ENCODE results near the gene NOS1. TPM values are rescaled to one million over a fixed set of nuclear protein-coding genes. Genes with fewer than 3 reads are reported as not detected.
"Not testable (repeated sequence)": the region's sequence is repeated elsewhere in the genome, so short reads cannot be mapped to it uniquely, and the experiment has no call there.

Gene NOS1
- total RNA-seq, 1 experiment from 2014 or later, result 131 TPM

DNA sequence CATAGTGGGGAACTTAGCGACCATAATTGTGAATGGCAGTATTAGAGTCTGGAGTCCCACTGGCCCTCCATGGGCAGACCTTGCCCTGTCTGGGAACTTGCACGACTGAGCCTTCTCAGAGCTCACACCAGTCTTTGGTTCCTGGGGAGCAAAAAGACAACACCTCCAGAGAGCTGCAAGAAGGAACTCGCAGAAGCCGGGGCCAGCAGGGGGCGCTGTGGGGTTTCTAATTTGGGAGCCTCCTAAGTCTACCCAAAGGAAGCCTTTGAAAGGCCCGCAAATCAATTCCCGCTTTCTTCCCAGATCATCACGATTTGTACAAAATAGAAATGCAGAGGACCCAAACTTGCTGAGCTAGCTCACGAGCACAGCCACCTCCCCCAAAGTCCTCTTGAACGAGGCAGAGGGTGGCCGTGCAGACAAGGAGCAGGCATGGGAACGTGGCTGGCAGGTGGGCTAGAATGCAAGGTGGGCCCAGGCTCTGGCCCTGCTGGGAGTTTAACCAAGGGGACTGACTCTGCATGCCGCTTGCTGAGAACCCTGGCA, 124.9 kb downstream of the NOS1 start:
- Histone ChIP-seq H3K27me3 (no peaks in the 10 kb centered on the region), H3K27ac (no peak overlapping the region), H3K4me1 (no peaks in the 10 kb centered on the region), H3K9me3 (replicated peaks) (no peaks in the 10 kb centered on the region), H3K4me3 (no peak overlapping the region), H3K36me3 (peaks cover 9% of the 10 kb centered on the region; the same call in 1 of the 2 replicates)
- DNase-seq, result peak; percentile 77 to 79

DNA sequence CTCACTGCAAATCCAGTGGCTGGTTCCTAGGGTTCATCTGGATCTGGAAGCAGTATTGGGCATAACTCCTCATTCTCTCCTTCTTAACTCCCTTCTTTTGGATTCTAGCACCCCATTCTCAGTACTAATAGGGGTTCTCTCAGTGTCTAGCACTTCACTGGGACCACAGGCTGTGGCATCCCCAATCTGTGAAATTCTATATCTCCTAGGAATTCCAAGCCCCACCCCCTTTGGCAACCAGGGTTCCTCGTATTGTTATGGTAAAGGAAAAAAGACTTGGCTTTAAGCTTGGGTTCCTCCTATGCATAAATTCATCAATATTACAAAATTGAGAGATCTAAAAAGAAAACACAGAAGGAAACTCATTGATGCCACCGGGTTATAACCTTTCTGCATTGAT, 126.2 kb downstream of the NOS1 start:
- Histone ChIP-seq H3K4me3 (no peak overlapping the region), H3K36me3 (peaks cover 12% of the 10 kb centered on the region; the same call in 1 of the 2 replicates), H3K27ac (no peak overlapping the region), H3K9me3 (replicated peaks) (no peaks in the 10 kb centered on the region), H3K27me3 (no peaks in the 10 kb centered on the region), H3K4me1 (no peaks in the 10 kb centered on the region)
- no peak for DNase-seq

DNA sequence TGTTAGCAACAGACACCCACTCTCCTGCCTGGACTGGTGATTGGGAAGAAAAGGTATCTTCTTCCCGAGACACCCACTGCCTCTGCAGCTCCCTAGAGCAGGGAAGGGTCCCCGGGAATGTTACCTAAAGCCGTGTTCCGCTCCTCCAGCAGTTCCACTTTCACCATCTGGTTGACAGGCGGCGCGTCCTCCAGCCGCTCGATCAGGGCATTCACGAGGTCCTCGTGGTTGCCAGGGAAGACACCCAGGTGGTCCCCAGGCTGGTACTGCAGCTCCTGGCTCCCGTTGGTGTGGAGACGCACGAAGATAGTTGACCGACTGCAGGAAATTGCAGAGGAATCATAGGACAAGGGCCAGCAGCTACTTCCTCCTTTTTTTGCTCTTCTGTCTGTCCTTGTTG, 127.0 kb downstream of the NOS1 start:
- Histone ChIP-seq H3K9me3 (replicated peaks) (no peaks in the 10 kb centered on the region), H3K27me3 (no peaks in the 10 kb centered on the region), H3K36me3 (peaks cover 14% of the 10 kb centered on the region; the same call in 1 of the 2 replicates), H3K4me3 (no peak overlapping the region), H3K4me1 (no peaks in the 10 kb centered on the region), H3K27ac (no peak overlapping the region)
- no peak for DNase-seq

GRCh38 chr12:117231750-117232149, 129.7 kb downstream of the NOS1 start:
- Histone ChIP-seq H3K9me3 (replicated peaks) (no peaks in the 10 kb centered on the region), H3K4me1 (no peaks in the 10 kb centered on the region)
- no peak for DNase-seq

DNA sequence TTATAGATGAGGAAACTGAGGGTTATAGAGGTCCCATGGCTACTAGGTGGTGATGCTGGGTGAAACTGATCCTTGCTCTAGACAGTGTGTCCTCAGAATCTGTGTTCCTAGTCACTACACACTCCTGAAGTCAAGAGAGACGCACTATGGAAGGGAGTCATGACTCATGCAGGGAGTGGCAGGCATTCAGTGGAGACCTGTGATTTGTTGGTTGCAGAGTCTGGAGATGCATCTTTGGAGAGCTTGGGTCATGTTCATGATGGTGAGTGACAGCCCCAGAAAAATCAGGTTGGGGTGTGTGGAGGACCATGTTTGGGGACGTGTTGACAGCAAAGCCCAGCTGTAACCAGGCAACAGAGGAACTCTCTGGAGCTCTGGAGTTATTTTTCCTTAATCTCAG, 133.2 kb downstream of the NOS1 start:
- no peak overlapping the region for H3K27ac ChIP-seq
- H3K4me3 ChIP-seq, result no peak overlapping the region
- no peak for DNase-seq
- peaks cover 42% of the 10 kb centered on the region for H3K36me3 ChIP-seq
- no peaks in the 10 kb centered on the region for H3K9me3 ChIP-seq (replicated peaks)
- H3K27me3 ChIP-seq, result no peaks in the 10 kb centered on the region
- no peaks in the 10 kb centered on the region for H3K4me1 ChIP-seq

More at GRCh38 chr12:117231750-117232149, 129.7 kb downstream of the NOS1 start:
- H3K4me3 ChIP-seq, result no peak overlapping the region
- peaks cover 21% of the 10 kb centered on the region; the same call in 1 of the 2 replicates for H3K36me3 ChIP-seq
- H3K27me3 ChIP-seq, result no peaks in the 10 kb centered on the region
- H3K27ac ChIP-seq, result no peak overlapping the region

GRCh38 chr12:117227000-117227653, 134.3 kb downstream of the NOS1 start:
- H3K36me3 ChIP-seq, result peaks cover 42% of the 10 kb centered on the region
- H3K4me3 ChIP-seq, result no peak overlapping the region
- no peaks in the 10 kb centered on the region for H3K9me3 ChIP-seq (replicated peaks)
- no peak overlapping the region for H3K27ac ChIP-seq
- no peak for DNase-seq
- H3K27me3 ChIP-seq, result no peaks in the 10 kb centered on the region
- H3K4me1 ChIP-seq, result no peaks in the 10 kb centered on the region

DNA sequence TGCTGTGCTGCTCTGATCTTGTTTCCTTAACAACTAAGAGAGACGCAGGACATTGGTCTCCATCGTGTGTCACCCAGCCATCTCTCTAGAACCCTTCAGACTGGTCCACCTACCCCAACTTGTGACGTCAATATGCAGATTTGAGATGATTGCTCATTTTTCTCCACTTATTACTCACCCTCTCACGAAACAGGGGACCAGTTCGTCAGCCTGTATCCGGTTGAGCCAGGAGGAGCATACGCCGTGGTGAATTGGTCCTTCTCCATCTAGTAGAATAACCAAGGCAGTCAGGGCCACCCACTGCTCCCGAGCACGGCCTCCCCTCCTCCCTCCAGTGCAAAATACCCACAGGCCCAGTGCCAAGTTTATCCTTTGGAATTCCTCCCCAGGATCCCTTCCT, 134.9 kb downstream of the NOS1 start:
- H3K27me3 ChIP-seq, result no peaks in the 10 kb centered on the region
- H3K36me3 ChIP-seq, result peaks cover 37% of the 10 kb centered on the region
- no peak overlapping the region for H3K27ac ChIP-seq
- no peak for DNase-seq
- no peaks in the 10 kb centered on the region for H3K9me3 ChIP-seq (replicated peaks)
- H3K4me3 ChIP-seq, result no peak overlapping the region
- H3K4me1 ChIP-seq, result no peaks in the 10 kb centered on the region

- Histone ChIP-seq H3K27me3 (no peaks in the 10 kb centered on the region), H3K4me3 (no peak overlapping the region), H3K36me3 (peaks cover 34% of the 10 kb centered on the region), H3K9me3 (replicated peaks) (no peaks in the 10 kb centered on the region), H3K4me1 (no peaks in the 10 kb centered on the region), H3K27ac (no peak overlapping the region)
- no peak for DNase-seq
Observed at GRCh38 chr12:117225179-117225578, 136.2 kb downstream of the NOS1 start.

GRCh38 chr12:117220947-117221346, 140.5 kb downstream of the NOS1 start:
- not testable (repeated sequence) for H3K27me3 ChIP-seq; H3K4me1 ChIP-seq; H3K4me3 ChIP-seq; H3K27ac ChIP-seq; H3K9me3 ChIP-seq (replicated peaks); DNase-seq
- H3K36me3 ChIP-seq, result peaks cover 27% of the 10 kb centered on the region

- Histone ChIP-seq H3K27ac (no peak overlapping the region), H3K9me3 (replicated peaks) (no peaks in the 10 kb centered on the region), H3K4me3 (no peak overlapping the region), H3K4me1 (no peaks in the 10 kb centered on the region), H3K27me3 (no peaks in the 10 kb centered on the region), H3K36me3 (peaks cover 9% of the 10 kb centered on the region; the same call in 1 of the 2 replicates)
- no peak for DNase-seq
Observed at GRCh38 chr12:117218149-117218548, 143.3 kb downstream of the NOS1 start.

- Histone ChIP-seq H3K9me3 (replicated peaks) (no peaks in the 10 kb centered on the region), H3K27ac (no peak overlapping the region), H3K4me1 (no peaks in the 10 kb centered on the region), H3K27me3 (no peaks in the 10 kb centered on the region), H3K36me3 (peaks cover 13% of the 10 kb centered on the region), H3K4me3 (no peak overlapping the region)
- DNase-seq, result no peak
Observed at GRCh38 chr12:117216686-117217085, 144.7 kb downstream of the NOS1 start.

GRCh38 chr12:117214797-117215196, 146.6 kb downstream of the NOS1 start:
- Histone ChIP-seq H3K27ac (no peak overlapping the region), H3K27me3 (no peaks in the 10 kb centered on the region), H3K4me1 (no peaks in the 10 kb centered on the region), H3K4me3 (no peak overlapping the region), H3K9me3 (replicated peaks) (no peaks in the 10 kb centered on the region), H3K36me3 (peaks cover 15% of the 10 kb centered on the region)
- DNase-seq, result no peak

DNA sequence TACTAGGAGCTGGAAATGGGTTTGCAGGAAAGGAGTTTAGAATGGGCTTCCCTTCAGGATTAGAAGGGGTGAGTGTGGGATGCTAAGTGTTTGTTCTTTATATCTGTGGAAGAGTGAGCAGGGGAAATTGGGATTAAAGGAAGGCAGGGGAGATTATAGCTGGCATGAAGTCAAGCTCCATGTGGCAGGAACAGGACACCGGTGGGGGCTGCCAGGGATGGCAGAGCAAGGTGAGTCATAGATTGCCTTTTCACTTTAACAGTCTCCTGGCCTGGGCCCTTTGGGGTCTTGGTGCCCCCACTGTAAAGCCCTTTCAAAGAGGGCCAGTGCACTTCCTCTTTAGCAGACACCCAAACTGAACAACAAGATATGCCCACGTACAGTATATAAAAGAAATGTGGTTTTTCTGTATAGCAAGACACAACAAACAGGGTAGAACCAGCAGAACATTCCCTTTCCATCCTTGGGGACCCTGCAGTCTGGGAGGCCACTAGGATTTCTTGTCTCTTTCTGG, 148.1 kb downstream of the NOS1 start:
- peaks cover 13% of the 10 kb centered on the region for H3K36me3 ChIP-seq
- H3K27me3 ChIP-seq, result no peaks in the 10 kb centered on the region
- H3K4me3 ChIP-seq, result no peak overlapping the region
- no peaks in the 10 kb centered on the region for H3K9me3 ChIP-seq (replicated peaks)
- H3K4me1 ChIP-seq, result no peaks in the 10 kb centered on the region
- H3K27ac ChIP-seq, result no peak overlapping the region
- no peak for DNase-seq

DNA sequence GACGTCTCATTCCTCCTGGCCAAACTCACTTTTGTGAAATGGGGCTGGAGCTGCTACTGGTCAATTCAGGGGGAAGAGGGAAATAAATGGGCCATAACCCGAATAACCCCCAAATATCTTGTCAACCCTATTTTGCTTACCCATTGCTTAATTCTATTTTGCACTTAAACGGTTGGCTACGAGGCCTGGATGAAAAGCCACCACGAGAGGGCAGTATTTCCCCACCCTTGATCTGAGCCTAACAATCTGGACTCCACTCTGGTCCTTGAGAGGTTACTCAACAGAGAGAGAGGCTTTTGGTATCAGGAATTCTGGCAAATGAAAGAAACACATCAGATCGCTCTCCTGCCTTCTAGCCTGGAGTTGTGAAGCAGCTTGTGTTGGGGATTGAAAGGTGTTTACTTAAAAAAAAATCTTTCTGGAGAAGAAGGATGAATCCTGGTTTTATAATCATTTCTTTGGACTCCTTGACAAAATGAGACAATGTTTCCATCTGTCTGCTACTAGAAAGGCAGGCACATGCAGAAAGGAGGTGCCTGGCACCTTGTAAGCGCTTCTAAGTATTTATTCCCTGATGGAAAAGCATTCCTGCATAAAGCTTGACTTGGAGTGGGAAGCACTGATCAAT, 148.7 kb downstream of the NOS1 start:
- peak; percentile 43 to 81 for DNase-seq
- Histone ChIP-seq H3K27ac (no peak overlapping the region), H3K9me3 (replicated peaks) (no peaks in the 10 kb centered on the region), H3K27me3 (no peaks in the 10 kb centered on the region), H3K4me3 (no peak overlapping the region), H3K4me1 (no peaks in the 10 kb centered on the region), H3K36me3 (peaks cover 13% of the 10 kb centered on the region)

GRCh38 chr12:117210266-117210918, 151.0 kb downstream of the NOS1 start:
- Histone ChIP-seq H3K9me3 (replicated peaks) (no peaks in the 10 kb centered on the region), H3K27ac (no peak overlapping the region), H3K36me3 (peaks cover 6% of the 10 kb centered on the region; the same call in 1 of the 2 replicates), H3K27me3 (no peaks in the 10 kb centered on the region), H3K4me3 (no peak overlapping the region), H3K4me1 (no peaks in the 10 kb centered on the region)
- no peak for DNase-seq
